Endothelial cell (in vitro differentiated cells): ENCODE measurements around the gene ANKRD9. TPM values are rescaled to one million over a fixed set of nuclear protein-coding genes. Genes with fewer than 3 reads are reported as not detected.

ENCODE experiments used
- DNase-seq: peaks from one replicate; pipeline ENCODE4 v3.0.0; 2021; ENCODE audit warnings: low spot score
- H3K27ac Mint-ChIP-seq: one replicate; pipeline ENCODE4 v1.8.0; 2021; ENCODE audit warnings: mixed read lengths, inconsistent platforms; ENCODE audit not compliant: unreplicated experiment
- H3K27me3 Mint-ChIP-seq: one replicate; pipeline ENCODE4 v1.8.0; 2021; ENCODE audit warnings: mild to moderate bottlenecking, moderate library complexity, mixed read lengths, inconsistent platforms; ENCODE audit not compliant: unreplicated experiment
- H3K36me3 Mint-ChIP-seq: one replicate; pipeline ENCODE4 v1.8.0; 2021; ENCODE audit warnings: mild to moderate bottlenecking, low read depth, mixed read lengths, inconsistent platforms; ENCODE audit not compliant: unreplicated experiment
- H3K4me1 Mint-ChIP-seq: one replicate; pipeline ENCODE4 v1.8.0; 2021; ENCODE audit warnings: mild to moderate bottlenecking, mixed read lengths, inconsistent platforms; ENCODE audit not compliant: unreplicated experiment
- H3K4me3 Mint-ChIP-seq: one replicate; pipeline ENCODE4 v1.8.0; 2021; ENCODE audit warnings: mild to moderate bottlenecking, mixed read lengths, inconsistent platforms; ENCODE audit not compliant: unreplicated experiment
- H3K9me3 Mint-ChIP-seq: one replicate; pipeline ENCODE4 v1.8.0; 2021; ENCODE audit warnings: mixed read lengths, inconsistent platforms; ENCODE audit not compliant: unreplicated experiment
- CTCF ChIP-seq: fragments of 200-600 bp; sonication (generic); IDR thresholded peaks from one replicate; pipeline ENCODE4 v1.5.0; 2021; ENCODE audit warnings: antibody characterized with exemption; ENCODE audit not compliant: unreplicated experiment
- total RNA-seq: library from RNA; stranded (reverse); fragmentation: NEBNext Ultra II Directional; extraction: Animal tissue kit (Norgen Biotek cat#: 25700); gene quantifications from one replicate; pipeline ENCODE4 v1.2.1, GENCODE V29; 2021; ENCODE audit not compliant: unreplicated experiment

Gene ANKRD9
- total RNA-seq, 1 donor from 2014 or later: 9.4 TPM

DNA sequence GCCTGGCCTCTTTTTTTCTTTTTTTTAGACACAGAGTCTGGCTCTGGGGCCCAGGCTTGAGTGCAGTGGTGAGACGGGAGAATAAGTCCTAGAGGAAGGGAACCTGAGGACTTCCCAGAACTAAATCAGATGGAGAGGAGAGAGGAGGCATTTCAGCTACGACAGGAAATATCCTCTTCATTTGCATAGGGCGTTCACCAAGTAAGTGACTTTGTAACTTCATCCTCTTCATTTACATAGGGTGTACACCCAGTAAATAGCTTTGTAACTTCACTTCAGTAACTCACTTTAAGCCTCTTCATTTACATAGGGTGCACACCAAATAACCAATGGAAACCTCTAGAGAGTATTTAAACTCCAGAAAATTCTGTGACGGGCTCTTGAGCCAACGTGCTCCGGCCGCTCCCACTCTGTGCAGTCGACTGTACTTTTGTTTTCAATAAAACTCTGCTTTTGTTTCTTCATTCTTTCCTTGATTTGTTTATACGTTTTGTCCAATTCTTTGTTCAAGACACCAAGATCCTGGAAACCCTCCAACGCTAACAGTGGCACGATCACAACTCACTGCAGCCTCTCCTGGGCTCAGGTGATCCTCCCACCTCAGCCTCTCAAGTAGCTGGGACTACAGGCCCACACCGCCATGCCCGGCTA is 21.4 kb upstream of the ANKRD9 start:
- TF ChIP-seq CTCF: no peak
- H3K36me3 Mint-ChIP-seq: no peaks in the 10 kb centered on the region
- no peak overlapping the region for H3K27ac Mint-ChIP-seq
- H3K27me3 Mint-ChIP-seq: peaks cover 5% of the 10 kb centered on the region
- no peak for DNase-seq
- no peaks in the 10 kb centered on the region for H3K9me3 Mint-ChIP-seq
- no peak overlapping the region for H3K4me3 Mint-ChIP-seq
- peaks cover 7% of the 10 kb centered on the region for H3K4me1 Mint-ChIP-seq

DNA sequence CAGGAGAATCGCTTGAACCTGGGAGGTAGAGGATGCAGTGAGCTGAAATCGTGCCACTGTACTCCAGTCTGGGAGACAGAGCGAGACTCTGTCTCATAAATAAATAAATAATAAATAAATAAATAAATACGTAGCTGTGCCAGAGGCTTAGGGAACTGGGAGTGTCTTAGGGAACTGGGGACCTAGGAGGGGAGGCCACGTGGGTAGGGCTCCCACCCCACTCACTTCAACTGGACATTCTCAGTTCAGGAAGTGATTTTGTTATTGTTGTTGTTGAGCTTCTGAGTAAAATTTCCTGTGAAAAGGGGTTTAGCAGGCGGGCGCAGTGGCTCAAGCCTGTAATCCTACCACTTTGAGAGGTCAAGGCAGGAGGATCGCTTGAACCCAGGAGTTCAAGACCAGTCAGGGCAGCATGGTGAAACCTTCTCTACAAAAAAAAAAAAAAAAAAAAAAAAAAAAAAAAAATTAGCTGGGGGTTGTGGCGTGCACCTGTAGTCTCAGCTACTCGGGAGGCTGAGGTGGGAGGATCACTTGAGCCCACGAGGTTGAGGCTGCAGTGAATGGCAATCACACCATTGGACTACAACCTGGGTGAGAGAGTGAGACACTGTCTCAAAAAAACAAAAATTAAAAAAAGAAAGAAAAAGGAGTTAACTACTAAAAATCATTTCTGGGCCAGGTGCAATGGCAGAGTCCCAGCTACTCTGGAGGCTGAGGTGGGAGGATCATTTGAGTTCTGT is 19.0 kb upstream of the ANKRD9 start:
- Mint-ChIP-seq H3K27me3 (peaks cover 8% of the 10 kb centered on the region), H3K9me3 (no peaks in the 10 kb centered on the region), H3K4me1 (peaks cover 14% of the 10 kb centered on the region), H3K4me3 (no peak overlapping the region), H3K36me3 (no peaks in the 10 kb centered on the region), H3K27ac (peak overlapping the region; percentile 61)
- DNase-seq: no peak
- TF ChIP-seq CTCF: no peak

DNA sequence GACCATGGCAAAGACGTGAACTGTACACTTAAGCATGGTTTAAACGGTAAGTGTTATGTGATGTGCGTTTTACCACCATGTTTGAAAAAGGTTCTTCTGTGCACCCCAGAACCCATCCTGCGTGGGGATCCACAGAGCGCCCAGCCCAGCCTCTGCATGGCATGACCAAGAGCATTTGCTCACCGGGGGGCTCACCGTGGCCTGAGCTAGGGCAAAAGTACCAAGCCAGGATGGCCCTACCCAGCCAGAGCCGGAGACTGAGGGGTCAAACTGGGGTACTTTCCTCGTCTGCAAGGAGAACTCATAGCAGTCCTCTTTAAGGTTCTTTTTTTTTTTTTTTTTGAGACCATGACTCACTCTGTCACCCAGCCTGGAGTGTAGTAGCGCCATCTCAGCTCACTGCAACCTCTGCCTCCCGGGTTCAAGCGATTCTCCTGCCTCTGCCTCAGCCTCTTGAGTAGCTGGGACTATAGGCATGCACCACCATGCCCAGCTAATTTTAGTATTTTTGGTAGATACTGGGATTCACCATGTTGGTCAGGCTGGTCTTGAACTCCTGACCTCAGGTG is 16.4 kb upstream of the ANKRD9 start:
- no peaks in the 10 kb centered on the region for H3K36me3 Mint-ChIP-seq
- H3K27me3 Mint-ChIP-seq: peaks cover 10% of the 10 kb centered on the region
- H3K27ac Mint-ChIP-seq: no peak overlapping the region
- no peaks in the 10 kb centered on the region for H3K9me3 Mint-ChIP-seq
- no peak for DNase-seq
- H3K4me3 Mint-ChIP-seq: no peak overlapping the region
- peaks cover 16% of the 10 kb centered on the region for H3K4me1 Mint-ChIP-seq
- TF ChIP-seq CTCF: no peak

DNA sequence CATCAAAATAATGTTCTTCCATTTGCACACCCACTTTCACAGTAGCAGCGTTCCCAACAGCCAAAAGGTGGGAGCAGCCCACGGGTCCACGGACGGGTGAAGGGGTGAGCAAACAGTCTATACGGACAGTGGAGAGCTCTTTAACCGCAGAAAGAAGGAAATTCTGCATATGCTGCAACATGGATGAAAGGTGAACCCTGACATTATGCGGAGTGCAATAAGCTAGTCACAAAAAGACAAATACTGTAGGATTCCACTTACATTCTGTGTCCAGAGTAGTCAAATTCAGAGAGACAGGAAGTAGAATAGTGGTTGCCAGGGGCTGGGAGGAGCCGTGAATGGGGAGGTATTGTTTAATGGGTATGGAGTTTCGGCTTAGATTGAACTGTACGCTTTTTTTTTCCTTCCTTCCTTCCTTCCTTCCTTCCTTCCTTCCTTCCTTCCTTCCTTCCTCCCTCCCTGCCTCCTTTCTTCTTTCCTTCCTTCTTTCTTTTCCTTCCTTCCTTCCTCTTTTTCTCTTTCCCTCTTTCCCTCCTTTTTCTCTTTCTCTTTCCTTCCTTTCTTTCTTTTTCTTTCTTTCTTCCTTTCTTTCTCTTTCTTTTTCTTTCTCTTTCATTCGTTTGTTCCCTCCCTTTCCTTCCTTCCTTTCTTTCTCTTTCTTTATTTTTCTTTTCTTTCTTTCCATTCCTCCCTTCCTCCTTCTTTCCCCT is 15.8 kb upstream of the ANKRD9 start:
- no peaks in the 10 kb centered on the region for H3K9me3 Mint-ChIP-seq
- no peak for TF ChIP-seq CTCF
- H3K27ac Mint-ChIP-seq: peak overlapping the region; percentile 45
- H3K4me3 Mint-ChIP-seq: peak overlapping the region; percentile 85
- peaks cover 12% of the 10 kb centered on the region for H3K4me1 Mint-ChIP-seq
- H3K27me3 Mint-ChIP-seq: peaks cover 9% of the 10 kb centered on the region
- no peaks in the 10 kb centered on the region for H3K36me3 Mint-ChIP-seq
- DNase-seq: no peak
